Upper lobe of right lung (tissue), 1 donor: ENCODE data around the gene KNDC1. TPM values are rescaled to one million over a fixed set of nuclear protein-coding genes. Genes with fewer than 3 reads are reported as not detected.
A peak's percentile ranks its signal among the peaks of the same experiment; 100 is the strongest.

ENCODE experiments used
- ATAC-seq: fragments of 200-7000 bp; cut with Tn5 transposase; one replicate; pipeline ENCODE4 v1.9.1; 2020; ENCODE audit warnings: mild to moderate bottlenecking, moderate library complexity
- DNase-seq: peaks from one replicate; pipeline ENCODE4 v3.0.0-alpha.2; 2020
- H3K27ac ChIP-seq: fragments of 200-600 bp; one replicate; pipeline ENCODE4 v1.8.0; 2022
- H3K27me3 ChIP-seq: fragments of 200-600 bp; one replicate; pipeline ENCODE4 v1.8.0; 2022; ENCODE audit warnings: mild to moderate bottlenecking
- H3K36me3 ChIP-seq: fragments of 200-600 bp; one replicate; pipeline ENCODE4 v1.8.0; 2022
- H3K4me1 ChIP-seq: fragments of 200-600 bp; one replicate; pipeline ENCODE4 v1.8.0; 2022
- H3K4me3 ChIP-seq: fragments of 200-600 bp; one replicate; pipeline ENCODE4 v1.8.0; 2022; ENCODE audit warnings: mild to moderate bottlenecking
- H3K9me3 ChIP-seq: fragments of 200-600 bp; one replicate; pipeline ENCODE4 v1.8.0; 2022
- CTCF ChIP-seq: fragments of 200-600 bp; IDR thresholded peaks from one replicate; pipeline ENCODE4 v1.8.0; 2022; ENCODE audit warnings: antibody characterized with exemption
- intact Hi-C: fragments of 100-400 bp; cut with DNase I; formaldehyde crosslinking; loops from one replicate; pipeline ENCODE4 v1.11.0; 2022
- total RNA-seq: library from RNA; stranded (reverse); fragmentation: NEBNext Ultra II Directional; extraction: Animal tissue kit (Norgen Biotek cat#: 25700); gene quantifications from one replicate; pipeline ENCODE4 v1.2.1, GENCODE V29; 2021
- donor health status: DM: no; HTN: yes; CAD: no; lungs with severe emphysema.

The KNDC1 gene
- total RNA-seq, 1 donor from 2014 or later: 14.3 TPM

- Histone ChIP-seq H3K36me3 (no peaks in the 10 kb centered on the region), H3K4me3 (no peak overlapping the region), H3K27ac (no peak overlapping the region), H3K4me1 (no peaks in the 10 kb centered on the region), H3K27me3 (peaks cover 27% of the 10 kb centered on the region), H3K9me3 (no peaks in the 10 kb centered on the region)
- intact Hi-C loops: no loop called here
- no peak for DNase-seq
- no peak for ATAC-seq
- TF ChIP-seq CTCF: no peak
Measured at GRCh38 chr10:133123746-133124356, 36.2 kb upstream of the KNDC1 start.

- TF ChIP-seq CTCF: peak; percentile 46
- Histone ChIP-seq H3K36me3 (no peaks in the 10 kb centered on the region), H3K27me3 (peaks cover 27% of the 10 kb centered on the region), H3K27ac (no peak overlapping the region), H3K9me3 (no peaks in the 10 kb centered on the region), H3K4me3 (no peak overlapping the region), H3K4me1 (no peaks in the 10 kb centered on the region)
- intact Hi-C loops: no loop called here
- peak; percentile 73 for DNase-seq
- ATAC-seq: peak; percentile 70
Measured at GRCh38 chr10:133124357-133125211, 35.4 kb upstream of the KNDC1 start.

GRCh38 chr10:133125901-133126300, 34.1 kb upstream of the KNDC1 start:
- Histone ChIP-seq H3K36me3 (no peaks in the 10 kb centered on the region), H3K4me1 (no peaks in the 10 kb centered on the region), H3K4me3 (no peak overlapping the region), H3K27ac (no peak overlapping the region), H3K9me3 (no peaks in the 10 kb centered on the region), H3K27me3 (peaks cover 27% of the 10 kb centered on the region)
- peak; percentile 40 for DNase-seq
- ATAC-seq: no peak
- TF ChIP-seq CTCF: no peak
- intact Hi-C loops: no loop called here

GRCh38 chr10:133126431-133127290, 33.4 kb upstream of the KNDC1 start:
- no peak overlapping the region for H3K4me3 ChIP-seq
- H3K27ac ChIP-seq: no peak overlapping the region
- intact Hi-C loops: no loop called here
- H3K36me3 ChIP-seq: no peaks in the 10 kb centered on the region
- no peaks in the 10 kb centered on the region for H3K4me1 ChIP-seq
- peaks cover 27% of the 10 kb centered on the region for H3K27me3 ChIP-seq
- ATAC-seq (no peak), DNase-seq (peak; percentile 58)
- TF ChIP-seq CTCF: no peak
- no peaks in the 10 kb centered on the region for H3K9me3 ChIP-seq

GRCh38 chr10:133127291-133128125, 32.5 kb upstream of the KNDC1 start:
- intact Hi-C loops: no loop called here
- ATAC-seq (no peak), DNase-seq (peak; percentile 35)
- H3K27ac ChIP-seq: no peak overlapping the region
- no peaks in the 10 kb centered on the region for H3K36me3 ChIP-seq
- no peaks in the 10 kb centered on the region for H3K9me3 ChIP-seq
- peaks cover 27% of the 10 kb centered on the region for H3K27me3 ChIP-seq
- no peaks in the 10 kb centered on the region for H3K4me1 ChIP-seq
- TF ChIP-seq CTCF: no peak
- H3K4me3 ChIP-seq: no peak overlapping the region
